HEK293 (cell line): ENCODE data around the gene HEATR9.

Source experiments
- GFI1B ChIP-seq: fragments of 450-650 bp; formaldehyde crosslinking; IDR thresholded peaks from 2 replicates; pipeline ENCODE4 v1.5.1; 2016; ENCODE audit warnings: missing biosample characterization, missing genetic modification characterization
- KLF9 ChIP-seq: fragments of 450-650 bp; formaldehyde crosslinking; IDR thresholded peaks from 2 replicates; pipeline ENCODE4 v1.5.1; 2016; ENCODE audit warnings: missing biosample characterization, missing genetic modification characterization, low read depth
- RBAK ChIP-seq: fragments of 450-650 bp; formaldehyde crosslinking; IDR thresholded peaks from 2 replicates; pipeline ENCODE4 v1.5.1; 2016; ENCODE audit warnings: missing biosample characterization, missing genetic modification characterization
- ZBTB8A ChIP-seq: fragments of 450-650 bp; formaldehyde crosslinking; IDR thresholded peaks from 2 replicates; pipeline ENCODE4 v1.5.1; 2016; ENCODE audit warnings: missing biosample characterization, missing genetic modification characterization
- ZNF138 ChIP-seq: fragments of 450-650 bp; formaldehyde crosslinking; IDR thresholded peaks from 2 replicates; pipeline ENCODE4 v1.5.1; 2016; ENCODE audit warnings: missing biosample characterization, missing genetic modification characterization, borderline replicate concordance
- ZNF140 ChIP-seq: fragments of 450-650 bp; formaldehyde crosslinking; IDR thresholded peaks from 2 replicates; pipeline ENCODE4 v1.5.1; 2016; ENCODE audit warnings: missing biosample characterization, missing genetic modification characterization
- ZNF19 ChIP-seq: fragments of 450-650 bp; formaldehyde crosslinking; IDR thresholded peaks from 2 replicates; pipeline ENCODE4; 2016; ENCODE audit warnings: missing biosample characterization, missing genetic modification characterization, low read depth
- ZNF202 ChIP-seq: fragments of 450-650 bp; formaldehyde crosslinking; IDR thresholded peaks from 2 replicates; pipeline ENCODE4 v1.5.1; 2016; ENCODE audit warnings: missing biosample characterization, missing genetic modification characterization, borderline replicate concordance
- ZNF266 ChIP-seq: fragments of 450-650 bp; formaldehyde crosslinking; IDR thresholded peaks from 2 replicates; pipeline ENCODE4 v1.5.1; 2016; ENCODE audit warnings: missing biosample characterization, missing genetic modification characterization, low read depth
- ZNF292 ChIP-seq: fragments of 450-650 bp; formaldehyde crosslinking; IDR thresholded peaks from 2 replicates; pipeline ENCODE4 v1.5.1; 2016; ENCODE audit warnings: low read depth, missing biosample characterization, missing genetic modification characterization, borderline replicate concordance
- ZNF394 ChIP-seq: fragments of 450-650 bp; formaldehyde crosslinking; IDR thresholded peaks from 2 replicates; pipeline ENCODE4 v1.5.1; 2016; ENCODE audit warnings: missing biosample characterization, missing genetic modification characterization, mild to moderate bottlenecking, moderate library complexity, borderline replicate concordance
- ZNF404 ChIP-seq: fragments of 450-650 bp; formaldehyde crosslinking; IDR thresholded peaks from 2 replicates; pipeline ENCODE4 v1.5.1; 2017; ENCODE audit warnings: missing biosample characterization, missing genetic modification characterization
- ZNF426 ChIP-seq: fragments of 450-650 bp; formaldehyde crosslinking; IDR thresholded peaks from 2 replicates; pipeline ENCODE4 v1.5.1; 2017; ENCODE audit warnings: missing biosample characterization, missing genetic modification characterization, mild to moderate bottlenecking, inconsistent platforms, moderate library complexity
- ZNF433 ChIP-seq: fragments of 450-650 bp; formaldehyde crosslinking; IDR thresholded peaks from 2 replicates; pipeline ENCODE4 v1.5.1; 2016; ENCODE audit warnings: missing biosample characterization, missing genetic modification characterization, low read depth
- ZNF510 ChIP-seq: fragments of 450-650 bp; formaldehyde crosslinking; IDR thresholded peaks from 2 replicates; pipeline ENCODE4 v1.5.1; 2018; ENCODE audit warnings: mild to moderate bottlenecking, missing genetic modification characterization, missing biosample characterization; ENCODE audit not compliant: insufficient replicate concordance
- ZNF514 ChIP-seq: fragments of 450-650 bp; formaldehyde crosslinking; IDR thresholded peaks from 2 replicates; pipeline ENCODE4 v1.5.1; 2016; ENCODE audit warnings: missing biosample characterization, missing genetic modification characterization
- ZNF555 ChIP-seq: fragments of 450-650 bp; formaldehyde crosslinking; conservative IDR thresholded peaks from 2 replicates; pipeline ENCODE4 v1.5.1; 2017; ENCODE audit warnings: missing biosample characterization, mild to moderate bottlenecking, missing genetic modification characterization, inconsistent platforms
- ZNF558 ChIP-seq: fragments of 450-650 bp; formaldehyde crosslinking; IDR thresholded peaks from 2 replicates; pipeline ENCODE4 v1.5.1; 2016; ENCODE audit warnings: missing biosample characterization, missing genetic modification characterization
- ZNF623 ChIP-seq: fragments of 450-650 bp; formaldehyde crosslinking; IDR thresholded peaks from 2 replicates; pipeline ENCODE4 v1.5.1; 2016; ENCODE audit warnings: missing biosample characterization, missing genetic modification characterization
- ZNF654 ChIP-seq: fragments of 450-650 bp; formaldehyde crosslinking; IDR thresholded peaks from 2 replicates; pipeline ENCODE4 v1.5.1; 2016; ENCODE audit warnings: low read depth, missing biosample characterization, missing genetic modification characterization
- TF ChIP-seq, protein P1 (sequence below): fragments of 450-650 bp; formaldehyde crosslinking; conservative IDR thresholded peaks from 2 replicates; pipeline ENCODE4 v1.5.1; 2016; ENCODE audit warnings: low read depth, missing biosample characterization, missing genetic modification characterization
- TF ChIP-seq, protein P2 (sequence below): fragments of 450-650 bp; formaldehyde crosslinking; IDR thresholded peaks from 2 replicates; pipeline ENCODE4 v1.5.1; 2017; ENCODE audit warnings: missing biosample characterization, missing genetic modification characterization
- TF ChIP-seq, protein P3 (sequence below): fragments of 450-650 bp; formaldehyde crosslinking; IDR thresholded peaks from 2 replicates; pipeline ENCODE4 v1.5.1; 2016; ENCODE audit warnings: missing biosample characterization, missing genetic modification characterization
- TF ChIP-seq, protein P4 (sequence below): fragments of 450-650 bp; formaldehyde crosslinking; conservative IDR thresholded peaks from 2 replicates; pipeline ENCODE4 v1.5.1; 2016; ENCODE audit warnings: low read depth, missing biosample characterization, missing genetic modification characterization

The HEATR9 gene

GRCh38 chr17:35903451-35903850 is 34.8 kb upstream of the HEATR9 start (continued):
- TF ChIP-seq, protein P1, sequence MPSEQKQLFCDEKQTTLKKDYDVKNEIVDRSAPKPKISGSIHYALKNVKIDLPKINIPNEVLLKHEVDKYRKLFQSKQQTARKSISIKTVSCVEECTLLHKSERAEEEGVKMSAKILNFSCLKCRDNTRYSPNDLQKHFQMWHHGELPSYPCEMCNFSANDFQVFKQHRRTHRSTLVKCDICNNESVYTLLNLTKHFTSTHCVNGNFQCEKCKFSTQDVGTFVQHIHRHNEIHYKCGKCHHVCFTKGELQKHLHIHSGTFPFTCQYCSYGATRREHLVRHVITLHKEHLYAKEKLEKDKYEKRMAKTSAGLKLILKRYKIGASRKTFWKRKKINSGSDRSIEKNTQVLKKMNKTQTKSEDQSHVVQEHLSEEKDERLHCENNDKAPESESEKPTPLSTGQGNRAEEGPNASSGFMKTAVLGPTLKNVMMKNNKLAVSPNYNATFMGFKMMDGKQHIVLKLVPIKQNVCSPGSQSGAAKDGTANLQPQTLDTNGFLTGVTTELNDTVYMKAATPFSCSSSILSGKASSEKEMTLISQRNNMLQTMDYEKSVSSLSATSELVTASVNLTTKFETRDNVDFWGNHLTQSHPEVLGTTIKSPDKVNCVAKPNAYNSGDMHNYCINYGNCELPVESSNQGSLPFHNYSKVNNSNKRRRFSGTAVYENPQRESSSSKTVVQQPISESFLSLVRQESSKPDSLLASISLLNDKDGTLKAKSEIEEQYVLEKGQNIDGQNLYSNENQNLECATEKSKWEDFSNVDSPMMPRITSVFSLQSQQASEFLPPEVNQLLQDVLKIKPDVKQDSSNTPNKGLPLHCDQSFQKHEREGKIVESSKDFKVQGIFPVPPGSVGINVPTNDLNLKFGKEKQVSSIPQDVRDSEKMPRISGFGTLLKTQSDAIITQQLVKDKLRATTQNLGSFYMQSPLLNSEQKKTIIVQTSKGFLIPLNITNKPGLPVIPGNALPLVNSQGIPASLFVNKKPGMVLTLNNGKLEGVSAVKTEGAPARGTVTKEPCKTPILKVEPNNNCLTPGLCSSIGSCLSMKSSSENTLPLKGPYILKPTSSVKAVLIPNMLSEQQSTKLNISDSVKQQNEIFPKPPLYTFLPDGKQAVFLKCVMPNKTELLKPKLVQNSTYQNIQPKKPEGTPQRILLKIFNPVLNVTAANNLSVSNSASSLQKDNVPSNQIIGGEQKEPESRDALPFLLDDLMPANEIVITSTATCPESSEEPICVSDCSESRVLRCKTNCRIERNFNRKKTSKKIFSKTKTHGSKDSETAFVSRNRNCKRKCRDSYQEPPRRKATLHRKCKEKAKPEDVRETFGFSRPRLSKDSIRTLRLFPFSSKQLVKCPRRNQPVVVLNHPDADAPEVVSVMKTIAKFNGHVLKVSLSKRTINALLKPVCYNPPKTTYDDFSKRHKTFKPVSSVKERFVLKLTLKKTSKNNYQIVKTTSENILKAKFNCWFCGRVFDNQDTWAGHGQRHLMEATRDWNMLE (tag by site-specific recombination), result peak; percentile 91
- TF ChIP-seq ZNF558 (peak; percentile 45; the same call in 1 of the 2 replicates), ZNF202 (peak; percentile 89; the same call in 1 of the 2 replicates), ZNF394 (tag by site-specific recombination) (peak; percentile 92), RBAK (tag by site-specific recombination) (0 out of 2 replicates have a peak, but pooled peaks have one; percentile 29), GFI1B (0 out of 2 replicates have a peak, but pooled peaks have one; percentile 23), ZNF623 (peak; percentile 81), ZNF292 (tag by site-specific recombination) (0 out of 2 replicates have a peak, but pooled peaks have one; percentile 48), ZNF138 (peak; percentile 64; the same call in 1 of the 2 replicates), ZNF514 (no peak), ZNF555 (peak; percentile 80), ZNF510 (tag by site-specific recombination) (peak; percentile 25), KLF9 (tag by site-specific recombination) (no peak), ZNF19 (tag by site-specific recombination) (0 out of 2 replicates have a peak, but pooled peaks have one; percentile 34), ZBTB8A (peak; percentile 63; the same call in 1 of the 2 replicates), ZNF140 (tag by site-specific recombination) (peak; percentile 53; the same call in 1 of the 2 replicates), ZNF654 (tag by site-specific recombination) (peak; percentile 32), ZNF426 (tag by site-specific recombination) (peak; percentile 81), ZNF433 (tag by site-specific recombination) (0 out of 2 replicates have a peak, but pooled peaks have one; percentile 46), ZNF266 (tag by site-specific recombination) (0 out of 2 replicates have a peak, but pooled peaks have one; percentile 63), ZNF404 (tag by site-specific recombination) (0 out of 2 replicates have a peak, but pooled peaks have one; percentile 17)
- TF ChIP-seq, protein P2, sequence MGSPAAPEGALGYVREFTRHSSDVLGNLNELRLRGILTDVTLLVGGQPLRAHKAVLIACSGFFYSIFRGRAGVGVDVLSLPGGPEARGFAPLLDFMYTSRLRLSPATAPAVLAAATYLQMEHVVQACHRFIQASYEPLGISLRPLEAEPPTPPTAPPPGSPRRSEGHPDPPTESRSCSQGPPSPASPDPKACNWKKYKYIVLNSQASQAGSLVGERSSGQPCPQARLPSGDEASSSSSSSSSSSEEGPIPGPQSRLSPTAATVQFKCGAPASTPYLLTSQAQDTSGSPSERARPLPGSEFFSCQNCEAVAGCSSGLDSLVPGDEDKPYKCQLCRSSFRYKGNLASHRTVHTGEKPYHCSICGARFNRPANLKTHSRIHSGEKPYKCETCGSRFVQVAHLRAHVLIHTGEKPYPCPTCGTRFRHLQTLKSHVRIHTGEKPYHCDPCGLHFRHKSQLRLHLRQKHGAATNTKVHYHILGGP (tag by site-specific recombination), result no peak
- TF ChIP-seq, protein P3, sequence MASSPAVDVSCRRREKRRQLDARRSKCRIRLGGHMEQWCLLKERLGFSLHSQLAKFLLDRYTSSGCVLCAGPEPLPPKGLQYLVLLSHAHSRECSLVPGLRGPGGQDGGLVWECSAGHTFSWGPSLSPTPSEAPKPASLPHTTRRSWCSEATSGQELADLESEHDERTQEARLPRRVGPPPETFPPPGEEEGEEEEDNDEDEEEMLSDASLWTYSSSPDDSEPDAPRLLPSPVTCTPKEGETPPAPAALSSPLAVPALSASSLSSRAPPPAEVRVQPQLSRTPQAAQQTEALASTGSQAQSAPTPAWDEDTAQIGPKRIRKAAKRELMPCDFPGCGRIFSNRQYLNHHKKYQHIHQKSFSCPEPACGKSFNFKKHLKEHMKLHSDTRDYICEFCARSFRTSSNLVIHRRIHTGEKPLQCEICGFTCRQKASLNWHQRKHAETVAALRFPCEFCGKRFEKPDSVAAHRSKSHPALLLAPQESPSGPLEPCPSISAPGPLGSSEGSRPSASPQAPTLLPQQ (tag by site-specific recombination), result no peak
- TF ChIP-seq, protein P4, sequence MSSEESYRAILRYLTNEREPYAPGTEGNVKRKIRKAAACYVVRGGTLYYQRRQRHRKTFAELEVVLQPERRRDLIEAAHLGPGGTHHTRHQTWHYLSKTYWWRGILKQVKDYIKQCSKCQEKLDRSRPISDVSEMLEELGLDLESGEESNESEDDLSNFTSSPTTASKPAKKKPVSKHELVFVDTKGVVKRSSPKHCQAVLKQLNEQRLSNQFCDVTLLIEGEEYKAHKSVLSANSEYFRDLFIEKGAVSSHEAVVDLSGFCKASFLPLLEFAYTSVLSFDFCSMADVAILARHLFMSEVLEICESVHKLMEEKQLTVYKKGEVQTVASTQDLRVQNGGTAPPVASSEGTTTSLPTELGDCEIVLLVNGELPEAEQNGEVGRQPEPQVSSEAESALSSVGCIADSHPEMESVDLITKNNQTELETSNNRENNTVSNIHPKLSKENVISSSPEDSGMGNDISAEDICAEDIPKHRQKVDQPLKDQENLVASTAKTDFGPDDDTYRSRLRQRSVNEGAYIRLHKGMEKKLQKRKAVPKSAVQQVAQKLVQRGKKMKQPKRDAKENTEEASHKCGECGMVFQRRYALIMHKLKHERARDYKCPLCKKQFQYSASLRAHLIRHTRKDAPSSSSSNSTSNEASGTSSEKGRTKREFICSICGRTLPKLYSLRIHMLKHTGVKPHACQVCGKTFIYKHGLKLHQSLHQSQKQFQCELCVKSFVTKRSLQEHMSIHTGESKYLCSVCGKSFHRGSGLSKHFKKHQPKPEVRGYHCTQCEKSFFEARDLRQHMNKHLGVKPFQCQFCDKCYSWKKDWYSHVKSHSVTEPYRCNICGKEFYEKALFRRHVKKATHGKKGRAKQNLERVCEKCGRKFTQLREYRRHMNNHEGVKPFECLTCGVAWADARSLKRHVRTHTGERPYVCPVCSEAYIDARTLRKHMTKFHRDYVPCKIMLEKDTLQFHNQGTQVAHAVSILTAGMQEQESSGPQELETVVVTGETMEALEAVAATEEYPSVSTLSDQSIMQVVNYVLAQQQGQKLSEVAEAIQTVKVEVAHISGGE (tag by site-specific recombination), result peak; percentile 72
- TF ChIP-seq, all 188 proteins: peak for 26
